Body of pancreas (tissue), 4 donors: ENCODE measurements around the gene EFNA5. TPM values are rescaled to one million over a fixed set of nuclear protein-coding genes. Genes with fewer than 3 reads are reported as not detected.

Source experiments
- ATAC-seq: fragments of 150-250 bp; one replicate; pipeline ENCODE4 v1.9.1; 2016
- DNase-seq, 4 donors: peaks; one replicate each; pipeline ENCODE4 v3.0.0-alpha.2; 2019
- H3K27ac ChIP-seq, 4 donors: fragments of 200-600 bp; sonication (generic); 1 replicate in 3 of 4; 2 replicates in 1 of 4; pipeline versions ENCODE4 v1.5.1 to v1.6.1; 2016 to 2019; ENCODE audit warnings: mild to moderate bottlenecking in 1 of 4, mixed read lengths in 1 of 4, moderate library complexity in 1 of 4
- H3K27me3 ChIP-seq, 2 donors: fragments of 200-600 bp; sonication (generic); one replicate each; pipeline ENCODE4 v1.6.0; 2016; ENCODE audit warnings: mild to moderate bottlenecking in 1 of 2
- H3K36me3 ChIP-seq, 2 donors: fragments of 200-600 bp; sonication (generic); replicated peaks in 1 of 2; 2 replicates each; pipeline ENCODE4 v1.5.1; 2016; ENCODE audit warnings: low read depth in 2 of 2; ENCODE audit not compliant: insufficient read depth in 1 of 2
- H3K4me1 ChIP-seq: fragments of 200-600 bp; sonication (generic); one replicate; pipeline ENCODE4 v1.6.0; 2016
- H3K4me3 ChIP-seq, 2 donors: fragments of 200-600 bp; sonication (generic); 1 replicate in 1 of 2; 2 replicates in 1 of 2; pipeline ENCODE4 v1.5.1; 2016 to 2019
- H3K9me3 ChIP-seq, 3 donors: fragments of 200-600 bp; sonication (generic); 1 replicate in 2 of 3; 2 replicates in 1 of 3; pipeline ENCODE4 v1.5.1; 2016
- POLR2A ChIP-seq, 3 donors: fragments of 450-650 bp; IDR thresholded peaks; one replicate each; pipeline ENCODE4 v1.6.1; 2016; ENCODE audit warnings: antibody characterized with exemption in 3 of 3, mild to moderate bottlenecking in 2 of 3
- WGBS, 2 donors: methylation state at CpG; one replicate each; pipeline ENCODE4 v1.1.5; 2017; 5-methylcytosine and 5-hydroxymethylcytosine counted together
- intact Hi-C: fragments of 100-400 bp; cut with DNase I; formaldehyde crosslinking; loops from one replicate; pipeline ENCODE4 v1.15.1; 2023
- total RNA-seq, 2 donors: library from RNA; depleted of rRNA; stranded (reverse); fragments of >200 nt; gene quantifications; one replicate each; pipeline ENCODE4 v1.1.0, GENCODE V29; 2016
- TF ChIP-seq, protein P1 (sequence below), 7 experiments: fragments of 450-650 bp in 4 of 7; fragments of 200-600 bp in 3 of 7; sonication (generic) in 3 of 7; IDR thresholded peaks; one replicate each; pipeline ENCODE4 v1.5.1; 2016 to 2019; ENCODE audit warnings: antibody characterized with exemption in 7 of 7

The EFNA5 gene
- total RNA-seq, 2 donors from 2014 or later: 1.3 to 3.4 TPM

GRCh38 chr5:107391787-107392186, 278.9 kb downstream of the EFNA5 start:
- Histone ChIP-seq H3K9me3 (no peaks in the 10 kb centered on the region), H3K4me1 (peaks cover 16% of the 10 kb centered on the region), H3K4me3 (no peak overlapping the region), H3K36me3 (no peaks in the 10 kb centered on the region), H3K27me3 (no peaks in the 10 kb centered on the region), H3K27ac (no peak overlapping the region)
- ATAC-seq (no peak), DNase-seq (no peak)
- 91 to 96% methylated on average over 5 of the region's 5 CpGs for WGBS, 2 donors
- intact Hi-C loops: no loop called here
- no peak for TF ChIP-seq POLR2A (IDR thresholded peaks at IDR 0.05)
- TF ChIP-seq, protein P1, sequence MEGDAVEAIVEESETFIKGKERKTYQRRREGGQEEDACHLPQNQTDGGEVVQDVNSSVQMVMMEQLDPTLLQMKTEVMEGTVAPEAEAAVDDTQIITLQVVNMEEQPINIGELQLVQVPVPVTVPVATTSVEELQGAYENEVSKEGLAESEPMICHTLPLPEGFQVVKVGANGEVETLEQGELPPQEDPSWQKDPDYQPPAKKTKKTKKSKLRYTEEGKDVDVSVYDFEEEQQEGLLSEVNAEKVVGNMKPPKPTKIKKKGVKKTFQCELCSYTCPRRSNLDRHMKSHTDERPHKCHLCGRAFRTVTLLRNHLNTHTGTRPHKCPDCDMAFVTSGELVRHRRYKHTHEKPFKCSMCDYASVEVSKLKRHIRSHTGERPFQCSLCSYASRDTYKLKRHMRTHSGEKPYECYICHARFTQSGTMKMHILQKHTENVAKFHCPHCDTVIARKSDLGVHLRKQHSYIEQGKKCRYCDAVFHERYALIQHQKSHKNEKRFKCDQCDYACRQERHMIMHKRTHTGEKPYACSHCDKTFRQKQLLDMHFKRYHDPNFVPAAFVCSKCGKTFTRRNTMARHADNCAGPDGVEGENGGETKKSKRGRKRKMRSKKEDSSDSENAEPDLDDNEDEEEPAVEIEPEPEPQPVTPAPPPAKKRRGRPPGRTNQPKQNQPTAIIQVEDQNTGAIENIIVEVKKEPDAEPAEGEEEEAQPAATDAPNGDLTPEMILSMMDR (IDR thresholded peaks at IDR 0.05): no peak

DNA sequence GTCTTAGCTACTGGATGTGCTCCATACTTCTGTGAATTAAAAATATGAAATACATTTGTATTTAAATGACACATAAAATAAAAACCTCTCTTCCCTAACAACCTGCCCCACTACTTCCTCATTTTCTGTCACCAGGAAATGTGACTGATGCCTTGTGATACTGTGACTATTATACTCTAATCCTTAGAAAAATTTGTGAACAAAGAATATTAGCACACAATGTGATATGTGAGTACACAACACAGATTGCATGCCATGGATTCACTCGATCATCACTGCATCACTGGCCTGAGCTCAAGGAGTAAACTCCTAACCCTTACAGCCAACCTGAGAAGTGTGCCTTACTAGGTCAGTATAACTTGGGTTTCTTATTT, 281.0 kb downstream of the EFNA5 start:
- Histone ChIP-seq H3K9me3 (no peaks in the 10 kb centered on the region), H3K27me3 (no peaks in the 10 kb centered on the region), H3K27ac (no peak overlapping the region), H3K36me3 (no peaks in the 10 kb centered on the region), H3K4me3 (no peak overlapping the region), H3K4me1 (peaks cover 16% of the 10 kb centered on the region)
- no peak for ATAC-seq
- no peak for TF ChIP-seq POLR2A (IDR thresholded peaks at IDR 0.05)
- TF ChIP-seq, protein P1 (IDR thresholded peaks at IDR 0.05): no peak
- DNase-seq: no peak
- intact Hi-C loops: no loop called here
- 57 to 67% methylated on average over 1 of the region's 1 CpG for WGBS, 2 donors

DNA sequence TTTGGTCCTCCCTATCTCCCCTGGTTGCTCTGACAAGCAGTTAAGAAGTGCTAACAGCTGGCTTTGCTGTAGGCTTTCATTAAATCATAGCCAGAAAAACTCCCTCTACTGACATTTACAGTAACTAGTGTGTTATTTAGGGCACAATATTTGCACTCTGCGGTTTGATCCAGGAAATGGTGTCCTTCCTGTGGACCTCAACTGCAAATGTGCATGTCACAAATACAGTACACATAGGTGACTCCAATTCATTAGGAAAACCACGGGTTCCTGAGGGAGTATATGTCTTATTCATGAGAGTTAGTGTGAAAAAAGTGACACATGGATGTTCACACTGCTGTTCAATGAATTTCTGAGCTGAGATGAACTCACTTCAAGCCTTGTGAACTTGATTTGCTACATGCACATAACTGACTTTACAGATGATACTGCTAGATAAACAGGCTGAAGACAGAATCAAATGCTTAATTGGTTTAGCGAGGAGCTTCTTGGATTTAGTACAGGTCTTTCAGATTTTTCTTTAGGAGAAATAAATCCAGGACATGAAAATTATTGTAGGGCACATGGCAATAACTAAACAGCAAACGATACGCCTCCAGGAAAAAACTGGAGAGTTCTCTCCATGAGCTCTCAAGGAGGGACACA, 281.5 kb downstream of the EFNA5 start:
- DNase-seq: peak in 1 of 4 donors; percentile 24
- 48 to 59% methylated on average over 5 of the region's 5 CpGs for WGBS, 2 donors
- TF ChIP-seq POLR2A (IDR thresholded peaks at IDR 0.05): no peak
- TF ChIP-seq, protein P1 (IDR thresholded peaks at IDR 0.05): no peak
- Histone ChIP-seq H3K9me3 (no peaks in the 10 kb centered on the region), H3K36me3 (no peaks in the 10 kb centered on the region), H3K27ac (no peak overlapping the region), H3K27me3 (no peaks in the 10 kb centered on the region), H3K4me3 (no peak overlapping the region), H3K4me1 (peaks cover 16% of the 10 kb centered on the region)
- ATAC-seq: no peak
- intact Hi-C loops: no loop called here

GRCh38 chr5:107388141-107388861, 282.4 kb downstream of the EFNA5 start:
- intact Hi-C loops: no loop called here
- H3K4me1 ChIP-seq: peaks cover 16% of the 10 kb centered on the region
- 40 to 48% methylated on average over 8 of the region's 8 CpGs for WGBS, 2 donors
- no peak for ATAC-seq
- H3K4me3 ChIP-seq: no peak overlapping the region
- no peak overlapping the region for H3K27ac ChIP-seq
- no peaks in the 10 kb centered on the region for H3K9me3 ChIP-seq
- no peaks in the 10 kb centered on the region for H3K27me3 ChIP-seq
- DNase-seq: no peak
- TF ChIP-seq, protein P1 (IDR thresholded peaks at IDR 0.05): no peak
- no peaks in the 10 kb centered on the region for H3K36me3 ChIP-seq
